GM19193 (cell line): ENCODE results near the gene RIPPLY1.

Source experiments
- POLR2A ChIP-seq: IDR thresholded peaks from 4 replicates; pipeline ENCODE4 v1.6.1; 2011; ENCODE audit not compliant: insufficient read depth, insufficient read length; ENCODE audit errors: extremely low read depth

Gene RIPPLY1

DNA sequence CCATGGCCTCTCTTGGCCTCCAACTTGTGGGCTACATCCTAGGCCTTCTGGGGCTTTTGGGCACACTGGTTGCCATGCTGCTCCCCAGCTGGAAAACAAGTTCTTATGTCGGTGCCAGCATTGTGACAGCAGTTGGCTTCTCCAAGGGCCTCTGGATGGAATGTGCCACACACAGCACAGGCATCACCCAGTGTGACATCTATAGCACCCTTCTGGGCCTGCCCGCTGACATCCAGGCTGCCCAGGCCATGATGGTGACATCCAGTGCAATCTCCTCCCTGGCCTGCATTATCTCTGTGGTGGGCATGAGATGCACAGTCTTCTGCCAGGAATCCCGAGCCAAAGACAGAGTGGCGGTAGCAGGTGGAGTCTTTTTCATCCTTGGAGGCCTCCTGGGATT, 25.1 kb upstream of the RIPPLY1 start:
- no peak for TF ChIP-seq POLR2A

DNA sequence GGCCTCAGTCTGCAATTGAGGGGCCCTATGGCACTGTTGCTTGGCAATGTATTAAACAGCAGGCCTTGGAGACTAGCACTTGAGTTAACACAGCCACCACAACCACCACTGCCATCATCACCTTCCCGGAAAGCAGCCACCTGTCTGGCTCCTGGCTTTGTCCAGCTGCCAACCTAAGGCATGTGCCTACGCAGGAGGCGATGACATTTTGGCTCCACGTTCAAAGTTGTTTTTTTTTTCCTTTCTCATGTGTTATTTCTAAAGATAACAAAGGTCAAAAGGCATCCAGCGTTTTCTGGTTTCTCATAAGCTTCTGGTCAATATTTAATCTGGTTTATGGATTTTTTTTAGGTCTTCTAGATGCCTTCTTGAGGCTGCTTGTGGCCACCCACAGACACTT, 24.6 kb upstream of the RIPPLY1 start:
- TF ChIP-seq POLR2A: no peak

DNA sequence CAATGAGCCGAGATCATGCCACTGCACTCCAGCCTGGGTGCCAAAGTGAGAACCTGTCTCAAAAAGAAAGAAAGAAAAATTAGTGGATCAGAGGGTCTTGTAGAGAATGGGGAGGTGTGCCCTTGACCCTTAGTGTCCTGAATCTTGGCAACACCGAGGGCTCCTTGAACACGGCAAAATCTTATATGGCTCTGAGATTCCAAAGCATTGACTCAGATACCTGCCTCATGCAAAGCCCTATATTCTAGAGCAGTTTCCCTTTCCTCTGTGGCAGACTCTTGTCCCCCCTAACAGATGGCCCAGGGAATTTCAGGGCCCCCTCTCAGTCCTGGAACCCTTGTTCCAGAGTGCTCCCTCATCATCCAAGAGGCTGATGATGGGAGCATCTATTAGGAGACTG, 23.9 kb upstream of the RIPPLY1 start:
- TF ChIP-seq POLR2A: no peak

DNA sequence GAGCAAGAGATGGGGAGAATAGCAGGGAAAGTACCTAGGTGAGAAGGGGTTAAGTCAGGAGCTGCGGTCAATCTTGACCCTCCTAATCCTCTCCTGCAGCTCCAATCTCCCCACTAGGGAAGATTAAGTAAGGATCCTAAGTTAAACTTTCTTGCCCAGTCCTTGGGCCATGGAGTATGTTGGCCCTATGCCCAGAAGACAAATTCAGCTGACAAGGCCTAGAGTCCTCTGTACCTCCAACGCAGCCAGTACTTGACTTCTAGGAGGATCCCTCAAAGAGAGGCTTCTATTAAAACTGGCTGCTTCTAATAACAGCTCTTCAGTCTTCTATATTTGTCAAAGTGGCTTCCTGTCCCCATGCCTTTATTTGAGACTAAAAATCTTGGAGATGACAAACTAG, 18.5 kb upstream of the RIPPLY1 start:
- no peak for TF ChIP-seq POLR2A

DNA sequence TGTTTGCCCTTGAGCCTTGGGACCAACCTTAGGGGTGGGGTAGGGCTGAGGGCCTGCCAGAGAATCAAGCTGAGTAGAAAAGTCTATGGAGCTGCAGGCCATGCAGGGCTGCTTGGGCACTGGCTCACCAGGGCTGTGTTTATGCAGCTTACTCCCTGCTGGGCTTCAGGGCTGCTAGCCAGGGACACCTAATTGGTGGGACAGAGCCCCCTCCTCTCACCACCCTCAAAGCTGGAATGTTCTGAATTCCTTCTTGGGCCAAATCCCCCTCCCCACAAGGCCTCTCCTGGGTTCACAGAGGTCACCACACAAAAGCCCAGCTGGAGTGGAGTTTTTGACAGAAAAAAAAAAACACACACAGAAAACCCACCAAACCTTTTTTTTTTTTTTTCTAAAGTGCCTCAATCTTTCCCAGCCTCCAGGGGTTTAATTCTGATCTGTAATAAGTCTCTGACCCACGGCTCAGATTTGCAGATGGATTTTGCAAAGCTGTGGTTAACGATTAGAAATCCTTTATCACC, 16.9 kb upstream of the RIPPLY1 start, which contains the start of gene CLDN2:
CLDN2 (plus strand) TSS at position 471 of the 521 bp plus-strand sequence. CDS start 7,827 bp downstream, outside the sequence.
- no peak for TF ChIP-seq POLR2A

DNA sequence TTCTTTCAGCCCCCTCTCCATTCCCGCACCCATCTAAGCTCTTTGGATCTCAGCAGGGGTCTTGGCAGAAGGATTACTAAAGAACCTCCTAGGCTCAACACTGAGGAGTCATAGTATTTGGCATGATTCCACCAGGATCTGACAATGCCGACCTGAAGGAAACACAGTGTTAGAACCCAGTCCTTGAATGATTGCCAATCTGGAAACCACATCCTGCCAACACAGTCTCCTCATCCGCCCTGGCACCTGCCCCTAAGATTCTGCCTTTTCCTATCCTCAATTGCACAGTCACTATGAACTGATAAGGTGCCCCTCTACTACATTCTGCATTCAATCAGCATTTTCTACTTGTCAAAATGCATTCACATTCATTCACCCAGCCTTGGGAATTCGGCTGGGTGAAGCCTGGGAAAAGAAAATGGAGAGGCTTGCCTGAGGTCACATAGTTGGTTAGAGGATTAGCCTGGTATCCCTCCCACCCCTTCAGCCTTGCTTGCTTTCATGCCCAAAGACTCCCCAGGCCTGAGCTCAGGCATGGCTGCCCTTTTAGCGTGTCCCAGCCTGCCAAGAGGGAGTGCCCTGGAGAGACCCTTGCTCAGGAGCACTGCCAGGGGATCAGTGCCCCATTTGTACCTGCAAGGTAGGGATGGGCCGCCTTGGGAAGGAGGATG, 14.8 kb upstream of the RIPPLY1 start:
- TF ChIP-seq POLR2A: no peak

DNA sequence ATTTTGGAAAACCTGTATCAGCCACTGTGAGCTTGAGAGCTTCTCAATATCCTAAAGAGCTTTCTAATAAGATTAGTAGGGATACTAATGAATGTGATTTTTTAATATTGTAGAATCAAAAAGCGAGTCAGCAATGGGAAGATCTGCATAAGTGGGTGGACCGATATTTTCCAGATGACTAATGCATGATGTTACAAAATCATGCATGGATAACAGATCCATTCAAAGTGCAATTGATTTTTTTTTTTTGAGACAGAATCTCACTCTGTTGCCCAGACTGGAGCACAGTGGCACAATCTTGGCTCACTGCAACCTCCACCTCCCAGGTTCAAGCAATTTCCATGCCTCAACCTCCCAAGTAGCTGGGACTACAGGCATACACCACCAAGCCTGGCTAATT, 9.7 kb upstream of the RIPPLY1 start:
- TF ChIP-seq POLR2A: no peak

DNA sequence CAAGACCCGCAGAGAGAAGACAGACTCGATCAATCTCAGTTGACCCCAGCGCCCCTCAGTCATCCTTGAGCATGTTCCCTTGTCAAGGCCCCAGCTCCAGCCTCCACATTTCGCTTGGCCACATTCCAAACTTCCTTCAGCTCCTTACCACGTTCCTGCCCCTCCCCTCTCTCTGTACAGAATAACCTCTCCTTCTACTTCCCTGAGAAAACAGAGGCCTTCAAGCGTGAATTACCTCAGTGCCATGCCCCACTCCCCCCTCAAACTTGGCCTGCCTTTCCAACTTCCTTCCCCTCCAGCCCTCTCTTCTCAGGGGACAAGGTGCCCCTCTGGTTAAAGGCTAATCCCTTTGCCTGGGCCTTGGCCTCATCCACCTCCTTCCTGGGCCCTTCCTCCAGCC, 3.2 kb upstream of the RIPPLY1 start:
- TF ChIP-seq POLR2A: no peak

DNA sequence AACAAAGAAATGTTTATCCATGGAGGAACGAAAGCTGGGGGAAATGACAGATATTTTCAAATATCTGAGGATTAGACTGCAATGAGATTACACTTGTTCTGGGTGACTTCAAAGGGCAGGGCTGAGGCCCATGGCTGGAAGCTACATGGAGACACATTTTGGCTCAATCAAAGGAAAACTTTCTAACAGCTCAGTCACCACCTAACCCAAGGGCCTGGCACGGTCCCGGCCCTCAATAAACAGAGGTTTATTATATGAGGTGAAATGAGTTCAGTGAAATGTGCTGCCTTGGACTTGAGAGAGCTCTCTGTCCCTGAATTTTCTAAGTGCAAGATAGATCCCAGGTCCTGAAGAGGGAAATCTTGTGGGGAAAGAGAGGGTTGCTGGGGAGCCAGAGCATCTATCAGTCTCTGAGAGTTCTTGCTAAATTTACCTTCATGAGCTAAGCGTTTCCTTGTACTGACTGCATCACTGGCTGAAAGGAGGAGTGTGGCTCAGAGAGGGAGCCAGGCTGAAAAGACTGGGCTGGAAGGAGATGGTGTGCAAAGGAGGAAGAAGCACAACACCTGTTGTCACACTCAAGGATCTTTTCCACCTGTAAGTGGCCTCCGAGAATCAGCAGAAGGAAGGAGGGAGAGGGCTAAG, 2.0 kb upstream of the RIPPLY1 start:
- TF ChIP-seq POLR2A: no peak

DNA sequence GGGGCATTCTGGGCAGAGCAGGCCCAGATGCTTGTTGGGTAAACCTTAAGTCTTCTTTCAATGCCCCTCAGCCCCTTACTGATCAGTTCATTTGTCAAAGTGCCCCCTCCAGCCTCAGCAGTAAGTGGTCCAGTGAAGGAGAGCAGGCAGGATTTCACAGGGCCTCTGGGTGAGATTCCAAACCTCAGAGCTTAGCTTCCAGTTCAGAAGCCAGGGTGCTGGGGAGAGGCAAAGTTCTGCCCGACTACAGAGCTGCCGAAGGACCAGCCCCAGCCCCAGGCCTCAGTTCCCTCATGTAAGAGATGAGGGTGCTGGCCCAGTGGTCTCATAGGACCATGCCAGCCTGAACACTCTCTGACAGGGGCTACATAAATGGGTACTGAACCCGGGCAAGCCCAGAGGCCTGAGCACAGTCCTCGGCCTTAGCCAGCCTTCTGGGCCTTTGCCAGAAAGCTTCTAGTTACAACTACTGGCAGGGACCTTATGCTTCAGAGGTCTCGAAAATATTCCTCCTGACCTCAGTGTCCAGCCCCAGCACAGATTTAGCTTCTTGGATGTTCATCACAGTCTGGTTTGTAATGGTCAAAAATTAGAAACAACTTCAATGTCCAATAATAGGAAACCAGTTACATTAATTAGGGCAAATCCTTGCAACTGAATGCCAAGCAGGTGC, 851 bp upstream of the RIPPLY1 start:
- no peak for TF ChIP-seq POLR2A

DNA sequence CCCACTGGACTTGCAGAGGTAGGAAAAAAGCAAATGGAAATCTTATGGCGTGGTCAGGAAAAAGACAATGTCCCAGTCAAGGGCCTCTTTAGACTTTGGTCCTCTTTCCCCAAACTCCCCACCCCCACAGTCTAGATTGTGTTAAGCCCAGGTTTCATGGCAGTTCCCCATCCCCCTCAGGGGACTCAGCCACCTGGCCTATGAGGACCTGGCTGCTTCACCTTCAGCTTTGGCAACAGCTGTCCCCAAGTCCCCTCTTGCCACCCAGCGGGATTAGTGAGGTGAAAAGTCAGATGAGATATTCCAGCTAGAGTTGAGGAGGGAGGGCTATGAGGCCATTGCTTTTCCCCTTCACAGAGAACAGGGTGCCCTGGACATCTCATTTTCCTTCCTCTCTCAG, 457 bp downstream of the RIPPLY1 start:
- TF ChIP-seq POLR2A: no peak

DNA sequence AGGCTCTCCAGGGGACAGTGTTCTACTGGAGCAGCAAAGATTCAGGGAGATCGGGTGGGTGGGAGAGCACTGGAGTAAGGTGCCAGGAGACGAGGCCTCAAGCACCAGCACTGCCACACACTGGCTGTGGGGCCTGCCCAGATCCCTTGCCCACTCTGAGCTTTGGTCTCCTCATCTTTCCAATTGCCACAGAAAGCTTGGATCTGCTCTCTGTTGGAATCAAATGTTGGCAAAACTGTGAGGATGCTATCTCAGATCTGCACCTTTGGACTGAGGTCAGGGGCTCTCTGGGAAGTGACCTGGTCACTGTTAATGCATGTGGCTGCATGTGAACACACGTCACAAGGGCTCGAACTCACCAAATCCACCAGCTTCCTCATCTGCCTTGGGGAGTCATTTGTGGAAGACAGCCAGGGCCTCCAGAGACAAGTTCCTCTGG, 1.3 kb downstream of the RIPPLY1 start:
- no peak for TF ChIP-seq POLR2A

DNA sequence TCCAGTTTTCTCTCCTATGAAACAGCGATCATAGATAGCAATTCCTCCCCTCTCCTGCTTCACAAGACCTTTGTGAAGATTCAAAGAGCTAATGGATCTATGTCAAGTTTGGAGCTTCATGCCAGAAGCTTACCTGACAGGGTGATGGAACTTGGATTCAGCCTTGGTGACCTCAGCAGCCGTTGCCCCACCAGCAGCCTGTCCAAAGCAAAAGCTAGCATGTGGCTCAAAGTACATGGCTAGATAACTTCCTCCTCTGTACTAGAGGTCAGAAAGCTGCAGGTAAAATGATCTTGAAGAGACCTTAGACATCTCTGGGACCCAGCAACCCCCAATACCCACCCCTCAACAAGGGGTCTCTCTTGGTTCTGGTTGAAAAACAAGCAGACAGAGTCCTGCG, 1.8 kb downstream of the RIPPLY1 start:
- no peak for TF ChIP-seq POLR2A

DNA sequence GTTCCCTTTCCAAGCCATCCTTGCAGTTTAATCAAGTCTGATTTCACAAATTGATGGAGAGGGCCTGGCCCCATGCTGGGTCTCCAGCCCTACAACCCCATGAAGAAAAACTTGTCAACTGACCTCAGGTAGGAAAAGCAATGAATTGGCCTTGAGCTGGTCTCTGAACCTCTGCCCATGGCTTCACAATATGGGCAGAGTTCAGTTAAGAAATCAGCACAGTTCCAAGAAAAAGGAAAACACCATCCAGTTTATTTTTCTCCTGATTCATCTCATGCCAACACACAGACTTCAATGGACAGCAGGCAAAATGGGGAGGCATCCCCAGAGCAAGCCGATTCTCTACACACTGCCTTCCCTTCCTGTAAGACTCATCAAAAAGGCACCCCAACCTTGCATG, 3.3 kb downstream of the RIPPLY1 start:
- TF ChIP-seq POLR2A: no peak

DNA sequence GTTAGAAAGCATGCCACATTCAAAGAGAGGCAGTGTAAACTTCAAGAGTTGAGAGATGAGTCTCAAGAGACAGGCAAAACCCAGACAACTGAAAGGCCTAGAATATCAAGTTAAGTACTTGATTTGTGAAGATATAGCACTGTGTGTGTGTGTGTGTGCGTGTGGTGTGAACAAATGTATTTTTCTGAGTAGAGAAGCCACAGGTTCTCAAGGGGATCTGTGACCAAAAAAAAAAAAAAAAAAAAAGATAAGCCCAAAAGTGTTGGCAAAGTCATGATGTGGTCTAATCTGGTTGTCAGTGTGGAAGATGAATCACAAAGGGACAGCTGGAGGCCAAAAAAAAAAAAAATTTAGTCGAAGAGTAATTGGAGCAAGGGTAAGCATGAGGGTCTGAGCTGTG, 3.9 kb downstream of the RIPPLY1 start:
- TF ChIP-seq POLR2A: no peak

DNA sequence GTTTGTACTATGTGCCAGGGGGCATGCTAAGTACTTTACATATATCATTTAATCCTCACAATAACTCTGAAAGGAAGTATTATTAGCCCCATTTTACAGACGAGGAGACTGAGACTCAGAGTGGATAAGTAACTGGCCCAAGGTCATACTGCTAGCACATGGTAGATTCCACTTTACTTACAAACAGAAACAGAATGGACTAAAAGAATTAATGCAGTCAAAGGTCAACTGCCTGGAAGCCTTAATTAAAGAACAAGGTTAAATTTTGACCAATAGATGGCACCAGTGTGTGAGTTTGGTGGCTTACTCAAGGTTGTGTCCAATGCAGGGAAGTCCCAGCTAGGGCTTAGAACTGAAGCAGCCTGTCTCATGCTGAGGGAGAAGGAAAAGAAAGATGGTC, 4.7 kb downstream of the RIPPLY1 start:
- TF ChIP-seq POLR2A: no peak

DNA sequence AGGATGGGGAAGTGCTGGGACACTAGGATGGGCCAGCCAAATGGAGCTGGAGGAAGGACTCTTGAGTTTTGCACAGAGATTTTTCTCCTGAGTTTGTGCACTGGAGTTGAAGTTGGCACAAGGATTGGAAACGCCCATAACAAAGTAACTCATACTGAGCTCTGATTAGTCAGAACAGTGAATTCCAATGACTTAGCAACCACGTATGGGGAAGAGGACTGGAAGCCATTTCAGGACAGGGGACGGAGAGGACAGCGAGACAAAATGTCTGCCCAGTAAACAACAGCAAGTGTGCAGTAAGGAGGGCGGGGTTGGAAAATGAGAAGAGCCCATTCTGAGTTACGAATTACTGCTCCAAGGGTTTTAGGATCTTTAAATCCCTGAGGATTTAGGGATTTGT, 5.9 kb downstream of the RIPPLY1 start:
- TF ChIP-seq POLR2A: no peak

DNA sequence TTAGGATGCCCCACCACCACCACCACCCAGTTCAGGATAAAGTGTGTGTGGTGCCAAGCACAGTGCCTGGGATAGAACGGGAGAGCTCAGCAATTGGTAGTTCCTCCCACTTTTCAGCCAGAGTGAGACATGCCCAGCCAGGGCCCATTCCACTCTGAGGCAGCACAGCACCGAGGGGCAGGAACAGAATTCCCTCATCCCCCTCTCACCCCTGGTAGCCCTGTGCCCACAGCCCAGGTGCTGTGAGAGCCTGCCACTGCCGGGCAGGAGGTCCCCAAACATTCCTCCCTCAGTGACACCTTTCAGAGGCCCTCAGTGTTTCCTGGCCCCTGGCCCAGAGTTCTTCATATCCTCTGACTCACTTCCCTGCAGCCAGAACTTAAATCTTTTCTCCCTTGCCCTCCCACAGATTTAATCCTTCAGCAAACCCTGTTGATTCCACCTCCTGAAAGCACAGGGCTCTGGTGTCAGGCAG, 8.1 kb downstream of the RIPPLY1 start:
- no peak for TF ChIP-seq POLR2A
